A673 (cell line): ENCODE data around the gene CFAP157. TPM values are rescaled to one million over a fixed set of nuclear protein-coding genes. Genes with fewer than 3 reads are reported as not detected.

Experiments used
- BruUV-seq: library from RNA; stranded (reverse); fragments of 400-500 nt; replicated peaks from 2 replicates; lab custom pipeline; 2021; lab: Mats Ljungman, UMichigan
- CTCF ChIA-PET: fragments of 300-600 bp; sonication (Branson Sonifier 250); formaldehyde crosslinking; loops from one replicate; lab custom pipeline; 2022; ENCODE audit warnings: antibody characterized with exemption; lab: Charles Lee
- POLR2A ChIA-PET: fragments of 300-600 bp; sonication (Branson Sonifier 250); formaldehyde crosslinking; loops from one replicate; lab custom pipeline; 2022; ENCODE audit warnings: antibody characterized with exemption; ENCODE audit not compliant: low non-redundant PET; lab: Charles Lee
- DNase-seq: peaks from one replicate; pipeline ENCODE4 v3.0.0-alpha.2; 2015; ENCODE audit warnings: low spot score
- H3K27ac ChIP-seq: fragments of 200-600 bp; sonication (generic); 2 replicates; pipeline ENCODE4 v1.5.1; 2016; ENCODE audit warnings: mixed run types, low read depth, mild to moderate bottlenecking, mixed read lengths, antibody characterized with exemption, low read length; ENCODE audit not compliant: poor library complexity, severe bottlenecking
- H3K27me3 ChIP-seq: fragments of 200-600 bp; sonication (generic); replicated peaks from 2 replicates; pipeline ENCODE4 v1.6.1; 2017; ENCODE audit warnings: mixed run types, low read depth, mild to moderate bottlenecking, mixed read lengths, antibody characterized with exemption, low read length; ENCODE audit not compliant: insufficient read depth, poor library complexity
- H3K36me3 ChIP-seq: fragments of 200-600 bp; sonication (generic); 2 replicates; pipeline ENCODE4 v1.6.1; 2016; ENCODE audit warnings: mixed run types, mild to moderate bottlenecking, mixed read lengths, antibody characterized with exemption, low read length; ENCODE audit not compliant: insufficient read depth, poor library complexity, severe bottlenecking
- H3K4me1 ChIP-seq: fragments of 200-600 bp; sonication (generic); 2 replicates; pipeline ENCODE4 v1.6.1; 2017; ENCODE audit warnings: mixed run types, mild to moderate bottlenecking, mixed read lengths, antibody characterized with exemption, low read length; ENCODE audit not compliant: insufficient read depth, poor library complexity, severe bottlenecking
- H3K4me3 ChIP-seq: fragments of 200-600 bp; sonication (generic); 2 replicates; pipeline ENCODE4 v1.5.1; 2016; ENCODE audit warnings: low read depth, mixed run types, mild to moderate bottlenecking, mixed read lengths, low read length; ENCODE audit not compliant: poor library complexity, severe bottlenecking
- H3K9me3 ChIP-seq: fragments of 200-600 bp; sonication (generic); 2 replicates; pipeline ENCODE4 v1.6.1; 2016; ENCODE audit warnings: mixed run types, low read depth, mild to moderate bottlenecking, mixed read lengths, antibody characterized with exemption, low read length; ENCODE audit not compliant: poor library complexity, severe bottlenecking
- CTCF ChIP-seq: fragments of 300-800, 200-600 bp; sonication (generic); conservative IDR thresholded peaks from 2 replicates; pipeline ENCODE4 v1.5.1; 2017; ENCODE audit warnings: low read depth, mild to moderate bottlenecking, antibody characterized with exemption, low read length, moderate library complexity, mixed read lengths
- EZH2 ChIP-seq: fragments of 200-600 bp; sonication (generic); IDR thresholded peaks from 2 replicates; pipeline ENCODE4 v1.6.1; 2017; ENCODE audit warnings: borderline replicate concordance, low read depth, mild to moderate bottlenecking, mixed read lengths, antibody characterized with exemption, low read length; ENCODE audit not compliant: poor library complexity, severe bottlenecking
- intact Hi-C: fragments of 100-400 bp; cut with micrococcal nuclease; formaldehyde crosslinking; loops from one replicate; pipeline ENCODE4 v1.10.0; 2022; ENCODE audit not compliant: unreplicated experiment
- total RNA-seq: library from RNA; stranded (reverse); gene quantifications from 2 replicates; pipeline ENCODE4 v1.2.3, GENCODE V29; 2021

The CFAP157 gene
- total RNA-seq, 1 experiment from 2014 or later: not detected

GRCh38 chr9:127662617-127663016 is 44.2 kb upstream of the CFAP157 start:
- no TSS peak for BruUV-seq
- H3K4me3 ChIP-seq: no peak overlapping the region
- ChIA-PET CTCF (no interaction called here), POLR2A (no interaction called here)
- H3K36me3 ChIP-seq: no peaks in the 10 kb centered on the region
- intact Hi-C loops: no loop called here
- DNase-seq: no peak
- no peak overlapping the region for H3K27ac ChIP-seq
- no peaks in the 10 kb centered on the region for H3K27me3 ChIP-seq
- no peaks in the 10 kb centered on the region for H3K9me3 ChIP-seq
- H3K4me1 ChIP-seq: no peaks in the 10 kb centered on the region
- TF ChIP-seq CTCF (no peak), EZH2 (no peak)

GRCh38 chr9:127664324-127664677 is 42.5 kb upstream of the CFAP157 start:
- no peaks in the 10 kb centered on the region for H3K27me3 ChIP-seq
- intact Hi-C loops: no loop called here

GRCh38 chr9:127664678-127665507 is 41.9 kb upstream of the CFAP157 start:
- Histone ChIP-seq H3K4me1 (no peaks in the 10 kb centered on the region), H3K9me3 (no peaks in the 10 kb centered on the region), H3K4me3 (no peak overlapping the region), H3K27me3 (no peaks in the 10 kb centered on the region), H3K36me3 (no peaks in the 10 kb centered on the region), H3K27ac (no peak overlapping the region)
- no peak for TF ChIP-seq CTCF
- no peak for TF ChIP-seq EZH2
- BruUV-seq: no TSS peak
- intact Hi-C loops: no loop called here
- POLR2A ChIA-PET: no interaction called here
- no peak for DNase-seq
- CTCF ChIA-PET: no interaction called here

More at GRCh38 chr9:127664324-127664677, 42.5 kb upstream of the CFAP157 start:
- no peaks in the 10 kb centered on the region for H3K4me1 ChIP-seq
- no peak overlapping the region for H3K27ac ChIP-seq
- TF ChIP-seq CTCF: no peak
- no peak for DNase-seq
- POLR2A ChIA-PET: no interaction called here
- no peaks in the 10 kb centered on the region for H3K36me3 ChIP-seq
- no TSS peak for BruUV-seq
- no peak overlapping the region for H3K4me3 ChIP-seq
- H3K9me3 ChIP-seq: no peaks in the 10 kb centered on the region
- CTCF ChIA-PET: no interaction called here
